H1 (cell line): ENCODE data around the gene VAMP3. TPM values are rescaled to one million over a fixed set of nuclear protein-coding genes. Genes with fewer than 3 reads are reported as not detected.

Source experiments
- POLR2A ChIP-seq, 2 experiments: IDR thresholded peaks; 1 replicate in 1 of 2; 2 replicates in 1 of 2; pipeline ENCODE4 v1.6.1; 2011; ENCODE audit warnings: low read depth in 2 of 2, low read length in 2 of 2, mild to moderate bottlenecking in 2 of 2; ENCODE audit errors: control extremely low read depth in 1 of 2
- SP4 ChIP-seq: IDR thresholded peaks from 2 replicates; pipeline ENCODE4 v1.6.1; 2012; ENCODE audit warnings: low read length, inconsistent platforms
- TBP ChIP-seq: IDR thresholded peaks from 2 replicates; pipeline ENCODE4 v1.6.1; 2011; ENCODE audit warnings: low read depth, low read length, improper control_type of control experiment
- polyA plus RNA-seq, 7 experiments: library from polyadenylated mRNA; depleted of rRNA in 3 of 7; stranded (reverse) in 5 of 7; unstranded in 2 of 7; fragments of >200 nt in 5 of 7; fragments of 200-250 nt in 2 of 7; gene quantifications; 1 replicate in 5 of 7; 2 replicates in 1 of 7; 4 replicates in 1 of 7; pipeline versions ENCODE4 v1.2.1 to v1.2.3, GENCODE V29; 2011 to 2013; ENCODE audit warnings: missing spikeins in 2 of 7, mixed read lengths in 2 of 7
- total RNA-seq: library from RNA; stranded (reverse); fragmentation: NEBNext Ultra II Directional; extraction: Animal tissue kit (Norgen Biotek cat#: 25700); gene quantifications from 2 replicates; pipeline ENCODE4 v1.2.1, GENCODE V29; 2021

Gene VAMP3
- total and polyA plus RNA-seq, 2 of the 8 experiments (the other 6 are each of a cell fraction or from before 2014, with no cell fraction given): 27.9 to 36.7 TPM

DNA sequence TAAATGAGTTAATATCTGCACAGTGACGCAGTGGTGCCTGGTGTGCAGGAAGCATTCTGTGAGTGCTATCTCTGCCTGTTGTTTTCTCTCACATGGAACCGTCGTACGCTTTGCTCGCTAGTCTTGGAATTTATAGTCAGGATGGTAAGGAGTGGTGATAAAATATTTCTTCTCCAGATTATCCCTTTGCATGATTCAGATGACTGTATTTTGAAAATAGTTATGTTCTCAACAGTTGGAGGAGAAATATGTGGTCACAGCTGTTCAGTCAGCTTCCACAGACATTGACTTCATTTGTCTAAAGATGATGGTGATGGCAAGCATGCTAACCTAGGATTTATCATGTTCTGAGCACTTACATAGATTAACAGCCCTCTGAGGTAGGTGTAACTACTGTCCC lies 41.3 kb upstream of the VAMP3 start (continued):
- TF ChIP-seq SP4: no peak
- TF ChIP-seq POLR2A (IDR thresholded peaks at IDR 0.05; ENCODE audit: control extremely low read depth in 1 of 2, low read depth in 2 of 2, low read length in 2 of 2): no peak
- no peak for TF ChIP-seq TBP
